HUES48 (cell line): ENCODE results near the gene ZNG1F.
"Not testable (repeated sequence)": the region's sequence is repeated elsewhere in the genome, so short reads cannot be mapped to it uniquely, and the experiment has no call there.

Experiments used
- H3K27ac ChIP-seq: one replicate; pipeline ENCODE4 v1.7.0; 2013; ENCODE audit warnings: low read depth, low read length, inconsistent platforms
- H3K27me3 ChIP-seq: 2 replicates; pipeline ENCODE4 v1.6.1; 2013; ENCODE audit warnings: mild to moderate bottlenecking, low read length; ENCODE audit not compliant: control insufficient read depth, insufficient read depth
- H3K36me3 ChIP-seq: 2 replicates; pipeline ENCODE4 v1.6.1; 2013; ENCODE audit warnings: low read length; ENCODE audit not compliant: control insufficient read depth, insufficient read depth
- H3K4me1 ChIP-seq: 2 replicates; pipeline ENCODE4 v1.6.1; 2013; ENCODE audit warnings: mild to moderate bottlenecking, low read length; ENCODE audit not compliant: control insufficient read depth, insufficient read depth
- H3K4me3 ChIP-seq: 2 replicates; pipeline ENCODE4 v1.5.1; 2013; ENCODE audit warnings: mild to moderate bottlenecking, low read depth, low read length
- H3K9ac ChIP-seq: 2 replicates; pipeline ENCODE4 v1.6.1; 2013; ENCODE audit warnings: mild to moderate bottlenecking, low read depth, low read length, moderate library complexity
- H3K9me3 ChIP-seq: 2 replicates; pipeline ENCODE4 v1.6.1; 2013; ENCODE audit warnings: low read length; ENCODE audit not compliant: control insufficient read depth, insufficient read depth

Gene ZNG1F

DNA sequence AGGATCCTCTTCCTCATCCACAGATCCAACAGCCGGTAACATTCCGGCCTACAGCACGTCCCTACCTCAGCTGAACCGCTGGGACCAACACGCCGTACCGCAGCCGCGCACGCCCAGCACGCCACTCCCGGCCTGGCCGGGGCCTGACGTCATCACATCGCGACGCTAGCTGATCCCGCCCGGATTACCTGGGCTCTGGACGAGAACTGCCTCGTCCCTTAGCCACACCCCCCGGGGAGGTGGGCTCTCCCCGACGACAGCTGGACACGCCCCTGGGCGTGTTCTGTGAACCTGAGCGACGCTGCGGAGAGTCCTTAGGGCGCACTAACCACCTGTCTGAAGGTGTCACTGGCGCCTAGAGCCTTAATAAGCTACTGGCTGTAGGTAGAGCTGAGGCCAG is at the start of gene ZNG1F:
ZNG1F (minus strand) TSS at position 101 of the 400 bp plus-strand sequence; CDS start at position 42, 59 bp downstream.
- not testable (repeated sequence) for H3K9me3 ChIP-seq, H3K36me3 ChIP-seq, H3K4me1 ChIP-seq, H3K9ac ChIP-seq, H3K27ac ChIP-seq, H3K4me3 ChIP-seq, H3K27me3 ChIP-seq

DNA sequence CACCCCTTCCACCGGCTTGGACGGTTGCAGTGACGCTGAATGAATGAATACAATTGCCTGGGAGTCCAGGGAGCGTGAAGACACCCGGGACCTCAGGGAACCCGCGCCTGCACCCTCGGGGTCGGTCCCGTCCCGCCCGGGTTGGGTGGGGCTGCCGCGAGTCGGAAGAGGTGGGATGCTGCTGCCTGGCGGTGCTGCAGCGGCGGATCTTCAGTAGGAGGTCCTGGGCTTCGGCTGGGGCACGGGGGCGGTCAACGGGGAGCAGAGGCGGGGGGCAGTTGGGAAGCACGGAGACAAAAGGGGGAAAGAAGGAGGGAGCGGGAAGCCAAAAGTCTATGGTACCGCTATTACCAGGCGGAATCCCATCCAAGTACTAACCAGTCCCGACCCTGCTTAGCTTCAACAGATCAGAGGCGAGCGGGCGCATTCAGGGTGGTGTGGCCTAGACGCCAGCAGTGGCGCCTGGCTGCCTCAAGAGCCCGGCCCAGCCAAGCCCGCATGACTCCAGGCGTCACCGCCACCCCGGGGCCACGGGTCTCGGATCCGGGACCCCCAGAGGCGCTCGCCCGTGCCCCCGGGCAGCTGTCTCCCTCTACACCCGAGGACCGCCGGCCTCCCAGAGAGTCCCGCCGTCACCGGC is 48.1 kb upstream of the ZNG1F start:
- H3K9me3 ChIP-seq, result peaks cover 34% of the 10 kb centered on the region
- not testable (repeated sequence) for H3K4me1 ChIP-seq, H3K27ac ChIP-seq, H3K36me3 ChIP-seq, H3K9ac ChIP-seq
- H3K4me3 ChIP-seq, result peak overlapping the region; percentile 40; the same call in 1 of the 2 replicates
- peaks cover 23% of the 10 kb centered on the region for H3K27me3 ChIP-seq

DNA sequence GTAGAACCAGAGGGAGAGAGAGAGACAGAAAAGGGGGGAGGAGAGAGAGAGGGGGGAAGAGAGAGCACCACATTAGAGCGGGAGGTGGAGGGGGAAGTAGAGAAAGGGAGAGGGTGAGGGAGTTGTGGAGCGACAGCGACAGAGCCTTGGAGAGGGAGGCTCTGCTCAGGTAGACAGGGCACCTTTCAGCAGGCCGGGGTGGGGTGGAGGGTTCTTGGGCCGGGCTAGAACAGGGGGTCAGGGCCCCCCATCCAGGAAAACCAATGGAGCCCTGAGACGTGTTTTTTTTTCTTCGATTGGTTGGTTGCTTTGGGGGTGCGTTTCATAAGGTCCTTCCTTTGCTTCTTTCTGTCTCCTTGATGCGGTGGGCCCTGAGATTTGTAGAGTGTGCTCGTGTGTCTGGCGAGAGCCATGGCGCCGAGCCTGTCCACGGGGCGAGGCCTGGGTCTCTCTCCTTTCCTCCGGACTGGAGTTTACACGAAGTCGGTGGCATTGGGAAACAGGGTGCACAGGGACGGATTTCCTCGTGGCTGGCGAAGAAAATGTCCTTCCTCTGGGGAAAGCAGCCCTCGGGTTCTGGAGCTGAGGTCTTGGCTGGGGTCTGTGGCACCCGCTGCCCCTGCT is 47.5 kb upstream of the ZNG1F start:
- peaks cover 34% of the 10 kb centered on the region for H3K9me3 ChIP-seq
- H3K4me3 ChIP-seq, H3K36me3 ChIP-seq, H3K27ac ChIP-seq, H3K9ac ChIP-seq, H3K4me1 ChIP-seq: not testable (repeated sequence)
- H3K27me3 ChIP-seq, result peaks cover 23% of the 10 kb centered on the region

DNA sequence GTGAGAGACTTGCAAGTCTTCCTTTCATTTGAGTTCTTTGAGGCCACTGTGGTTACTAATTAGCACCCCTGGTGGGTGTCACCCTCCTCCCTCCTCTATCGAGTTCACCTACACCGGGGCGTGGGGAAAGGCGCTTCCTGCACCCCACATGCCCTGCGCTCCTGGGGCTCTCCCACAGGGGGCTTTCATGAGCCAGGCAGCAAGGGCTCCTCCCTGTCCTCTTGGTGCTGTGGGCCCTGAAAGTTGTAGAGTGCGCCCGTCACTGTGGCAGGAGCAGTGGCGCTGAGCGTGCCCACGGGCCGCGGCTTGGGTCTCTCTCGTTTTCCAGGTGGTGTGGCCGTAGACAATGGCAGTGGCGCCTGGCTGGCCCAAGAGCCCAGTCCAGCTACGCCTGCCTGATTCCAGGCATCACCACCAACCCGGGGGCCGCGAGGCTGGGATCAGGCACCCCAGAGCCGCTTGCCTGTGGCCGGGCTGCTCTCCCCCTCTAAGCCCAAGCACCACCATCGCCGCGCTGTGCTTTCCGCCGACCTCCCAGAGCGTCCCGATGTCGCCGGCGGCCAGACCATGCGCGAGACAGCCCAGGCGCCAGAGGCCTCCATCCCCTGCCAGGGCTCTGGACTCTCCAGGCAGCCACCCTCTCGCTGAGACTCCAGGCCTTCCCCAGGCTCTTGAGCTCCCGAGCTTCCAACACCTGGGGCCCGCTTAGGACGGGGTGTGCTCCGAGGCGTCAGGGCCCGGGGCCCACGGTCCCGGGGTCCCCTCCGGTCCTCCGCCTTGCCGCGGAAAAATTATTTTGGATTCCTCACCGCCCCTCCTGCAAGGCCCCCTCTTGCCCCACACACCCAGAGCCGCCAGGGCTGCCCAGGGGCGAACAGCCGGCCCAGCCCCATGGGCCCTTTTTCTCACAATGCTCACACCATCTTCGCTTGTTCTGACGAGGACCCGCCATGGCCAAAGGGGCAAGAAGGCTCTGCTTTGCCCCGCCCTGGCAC is 46.0 kb upstream of the ZNG1F start:
- Histone ChIP-seq H3K9me3 (peaks cover 37% of the 10 kb centered on the region), H3K27me3 (peaks cover 30% of the 10 kb centered on the region), H3K4me3 (peak overlapping the region; percentile 47)
- H3K27ac ChIP-seq, H3K9ac ChIP-seq, H3K36me3 ChIP-seq, H3K4me1 ChIP-seq: not testable (repeated sequence)

DNA sequence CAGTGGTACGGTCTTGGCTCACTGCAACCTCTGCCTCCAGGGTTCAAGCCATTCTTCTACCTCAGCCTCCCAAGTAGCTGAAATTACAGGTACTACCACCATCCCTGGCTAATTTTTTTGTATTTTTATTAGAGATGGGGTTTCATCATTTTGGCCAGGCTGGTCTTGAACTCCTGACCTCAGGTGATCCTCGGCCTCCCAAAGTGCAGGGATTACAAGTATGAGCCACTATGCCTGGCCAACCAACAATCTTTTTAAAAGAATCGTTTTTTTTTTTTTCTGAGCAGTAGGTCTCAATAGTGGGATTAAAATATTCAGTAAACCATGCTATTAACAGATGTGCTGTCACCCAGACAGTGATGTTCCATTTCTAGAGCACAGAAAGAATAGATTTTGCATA is 45.1 kb upstream of the ZNG1F start:
- peaks cover 30% of the 10 kb centered on the region for H3K27me3 ChIP-seq

DNA sequence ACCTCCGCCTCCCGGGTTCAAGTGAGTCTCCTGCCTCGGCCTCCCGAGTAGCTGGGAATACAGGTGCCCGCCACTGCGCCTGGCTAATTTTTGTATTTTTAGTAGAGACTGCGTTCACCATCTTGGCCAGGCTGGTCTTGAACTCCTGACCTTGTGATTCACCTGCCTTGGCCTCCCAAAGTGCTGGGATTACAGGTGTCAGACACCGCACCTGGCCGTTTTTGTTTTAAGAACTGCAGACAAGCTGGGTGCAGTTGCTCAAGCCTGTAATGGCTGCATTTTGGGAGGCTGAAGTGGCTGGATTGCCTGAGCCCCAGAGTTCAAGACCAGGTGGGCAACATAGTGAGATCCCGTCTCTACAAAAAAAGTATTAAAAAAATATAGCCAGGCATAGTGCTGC is 43.2 kb upstream of the ZNG1F start:
- H3K9me3 ChIP-seq, result peaks cover 40% of the 10 kb centered on the region

More for the DNA sequence above, 45.1 kb upstream of the ZNG1F start:
- H3K36me3 ChIP-seq, H3K4me1 ChIP-seq, H3K9ac ChIP-seq, H3K27ac ChIP-seq: not testable (repeated sequence)
- peak overlapping the region; percentile 47; the same call in 1 of the 2 replicates for H3K4me3 ChIP-seq
- peaks cover 42% of the 10 kb centered on the region for H3K9me3 ChIP-seq

DNA sequence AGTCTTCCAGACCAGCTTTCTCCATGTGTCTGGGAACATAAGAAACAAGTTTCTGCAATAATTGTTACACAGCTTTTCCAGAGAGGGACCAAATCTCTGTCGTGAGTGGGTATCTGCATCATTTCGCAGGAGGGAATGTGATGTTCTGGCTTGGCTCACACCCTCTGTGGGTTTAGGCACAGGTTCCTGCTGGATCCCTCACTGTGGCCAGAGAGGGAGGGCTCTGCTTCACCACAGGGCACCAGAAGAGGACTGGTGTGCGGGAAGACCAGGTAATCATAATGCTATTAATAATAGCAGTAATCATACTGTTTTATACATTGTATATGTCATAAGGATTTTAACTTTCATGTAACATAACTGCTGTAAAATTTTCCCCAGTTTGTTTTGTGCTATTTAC is 41.3 kb upstream of the ZNG1F start:
- H3K9ac ChIP-seq, H3K36me3 ChIP-seq, H3K4me1 ChIP-seq, H3K4me3 ChIP-seq, H3K27ac ChIP-seq: not testable (repeated sequence)
- H3K9me3 ChIP-seq, result peaks cover 31% of the 10 kb centered on the region
- H3K27me3 ChIP-seq, result peaks cover 30% of the 10 kb centered on the region

More for the DNA sequence above, 43.2 kb upstream of the ZNG1F start:
- not testable (repeated sequence) for H3K9ac ChIP-seq, H3K36me3 ChIP-seq, H3K27ac ChIP-seq, H3K4me1 ChIP-seq, H3K4me3 ChIP-seq
- peaks cover 30% of the 10 kb centered on the region for H3K27me3 ChIP-seq

DNA sequence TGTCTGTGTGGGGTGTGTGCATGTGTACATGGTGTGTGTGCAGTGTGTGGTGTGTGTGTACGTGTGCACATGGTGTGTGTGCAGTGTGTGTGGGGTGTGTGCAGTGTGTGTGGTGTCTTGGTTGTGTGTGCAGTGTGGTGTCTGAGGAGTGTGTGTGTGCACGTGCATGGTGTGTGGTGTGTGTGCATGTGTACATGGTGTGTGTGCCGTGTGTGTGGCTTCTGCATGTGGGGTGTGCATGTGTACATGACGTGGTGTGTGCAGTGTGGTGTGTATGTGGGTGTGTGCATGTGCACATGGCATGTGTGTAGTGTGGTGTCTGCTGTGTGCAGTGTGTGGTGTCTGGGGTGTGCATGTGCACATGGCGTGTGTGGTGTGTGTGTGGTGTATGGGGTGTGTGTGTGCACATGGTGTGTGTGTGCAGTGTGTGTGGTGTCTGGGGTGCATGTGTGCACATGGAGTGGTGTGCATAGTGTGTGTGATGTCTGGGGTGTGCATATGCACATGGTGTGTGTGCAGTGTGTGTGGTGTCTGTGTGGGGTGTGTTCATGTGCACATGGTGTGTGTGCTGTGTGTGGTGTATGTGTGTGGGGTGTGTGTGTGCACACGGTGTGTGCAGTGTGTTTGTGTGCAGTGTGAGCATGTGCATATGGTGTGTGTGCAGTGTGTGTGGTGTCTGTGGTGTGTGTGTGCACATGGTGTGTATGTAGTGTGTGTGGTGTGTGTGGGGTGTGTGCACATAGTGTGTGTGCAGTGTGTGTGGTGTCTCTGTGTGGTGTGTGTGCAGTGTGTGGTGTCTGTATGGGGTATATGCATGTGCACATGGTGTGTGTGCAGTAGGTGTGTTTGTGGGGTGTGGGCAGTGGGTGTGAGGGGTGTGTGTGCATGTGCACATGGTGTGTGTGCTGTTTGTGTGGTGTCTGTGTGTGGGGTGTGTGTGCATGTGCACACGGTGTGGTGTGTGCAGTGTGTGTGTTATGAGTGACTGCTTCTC is 40.6 kb upstream of the ZNG1F start:
- Histone ChIP-seq H3K27me3 (peaks cover 26% of the 10 kb centered on the region), H3K4me3 (no peak overlapping the region), H3K4me1 (no peaks in the 10 kb centered on the region), H3K9me3 (peaks cover 27% of the 10 kb centered on the region), H3K36me3 (no peaks in the 10 kb centered on the region), H3K27ac (no peak overlapping the region), H3K9ac (no peak overlapping the region)

DNA sequence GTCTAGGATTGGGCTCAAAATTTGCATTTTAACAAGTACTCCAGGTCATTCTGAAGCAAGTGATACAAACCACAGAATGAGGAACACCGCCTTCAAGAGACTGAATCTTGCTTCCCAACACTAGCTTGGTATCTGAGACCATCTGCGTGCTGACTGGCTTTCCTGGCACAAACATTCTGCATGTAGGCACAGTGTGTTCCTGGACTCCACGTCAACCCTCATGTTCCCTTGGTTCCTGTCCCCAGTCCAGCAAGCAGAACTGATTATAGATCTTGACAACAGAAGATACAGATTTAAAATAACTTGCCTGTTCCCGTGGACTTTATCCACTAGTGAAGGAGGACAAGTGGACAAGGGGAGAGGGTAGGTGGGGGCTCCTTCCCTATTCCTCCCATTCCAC is 30.7 kb upstream of the ZNG1F start:
- not testable (repeated sequence) for H3K4me3 ChIP-seq

DNA sequence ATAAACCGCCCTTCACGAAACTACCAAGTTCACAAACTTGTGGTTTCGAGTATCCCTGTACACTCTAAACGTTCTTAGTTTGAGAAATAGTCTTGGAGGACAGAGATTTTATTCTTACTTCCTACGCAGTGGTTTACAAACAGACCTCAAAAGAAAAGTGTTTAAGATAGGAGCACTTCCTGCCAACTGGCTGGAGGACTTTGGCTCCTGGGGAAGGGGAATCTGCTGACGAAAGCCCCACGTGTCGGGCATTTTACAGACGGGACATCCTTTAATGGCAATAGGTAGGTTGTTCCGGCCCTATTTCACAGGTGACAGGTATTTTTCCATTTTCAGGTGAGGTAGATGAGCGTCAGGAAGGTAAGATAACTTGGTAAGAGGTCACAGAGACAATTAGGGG is 678 bp downstream of the ZNG1F start:
- not testable (repeated sequence) for H3K9ac ChIP-seq, H3K27ac ChIP-seq, H3K4me1 ChIP-seq, H3K4me3 ChIP-seq, H3K36me3 ChIP-seq, H3K9me3 ChIP-seq, H3K27me3 ChIP-seq

More for the DNA sequence above, 30.7 kb upstream of the ZNG1F start:
- H3K9me3 ChIP-seq, H3K36me3 ChIP-seq, H3K27ac ChIP-seq, H3K9ac ChIP-seq, H3K4me1 ChIP-seq, H3K27me3 ChIP-seq: not testable (repeated sequence)
